GM19351 (cell line): ENCODE results near the gene KIZ.
A peak's percentile ranks its signal among the peaks of the same experiment; 100 is the strongest.

Experiments
- ATAC-seq: cut with Tn5 transposase; IDR thresholded peaks from one replicate; pipeline ENCODE4 v1.9.1; 2021; ENCODE audit warnings: mild to moderate bottlenecking, moderate library complexity; ENCODE audit not compliant: unreplicated experiment

KIZ gene

DNA sequence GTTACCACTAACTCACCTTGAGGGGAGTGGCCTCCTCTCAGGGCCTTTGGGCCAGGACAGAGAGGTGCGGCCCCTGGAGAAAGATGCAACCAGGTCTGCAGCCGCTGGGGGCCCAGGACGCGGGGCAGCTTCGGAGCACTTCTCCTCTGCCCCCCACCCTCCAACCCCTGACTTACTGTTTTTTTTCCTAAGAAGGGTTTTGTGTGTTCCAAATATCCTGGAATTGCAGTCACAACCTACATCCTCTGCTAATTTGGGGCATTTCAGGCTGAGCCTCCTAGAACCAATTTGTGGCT lies 21.5 kb upstream of the KIZ start:
- no peak for ATAC-seq

DNA sequence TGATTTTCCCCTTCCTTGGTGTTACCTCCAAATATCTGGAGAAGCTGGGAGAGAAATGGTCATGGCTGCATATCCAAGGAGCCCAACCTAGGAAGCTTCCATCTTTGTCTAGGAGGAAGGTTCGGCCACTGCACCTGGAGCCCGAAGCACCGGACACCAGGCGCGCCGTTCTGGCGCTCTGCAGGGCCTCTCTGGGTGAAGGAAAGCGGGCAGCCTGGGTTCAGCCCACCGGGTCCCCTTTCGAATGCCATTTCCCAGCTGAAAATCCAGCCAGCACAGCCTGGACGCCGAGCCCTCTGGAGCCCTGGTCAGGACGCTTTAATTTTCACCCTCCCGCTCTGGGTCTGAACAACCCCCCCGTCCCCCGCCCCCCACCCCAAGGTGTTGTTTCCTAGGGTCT lies 21.0 kb upstream of the KIZ start:
- no peak for ATAC-seq

DNA sequence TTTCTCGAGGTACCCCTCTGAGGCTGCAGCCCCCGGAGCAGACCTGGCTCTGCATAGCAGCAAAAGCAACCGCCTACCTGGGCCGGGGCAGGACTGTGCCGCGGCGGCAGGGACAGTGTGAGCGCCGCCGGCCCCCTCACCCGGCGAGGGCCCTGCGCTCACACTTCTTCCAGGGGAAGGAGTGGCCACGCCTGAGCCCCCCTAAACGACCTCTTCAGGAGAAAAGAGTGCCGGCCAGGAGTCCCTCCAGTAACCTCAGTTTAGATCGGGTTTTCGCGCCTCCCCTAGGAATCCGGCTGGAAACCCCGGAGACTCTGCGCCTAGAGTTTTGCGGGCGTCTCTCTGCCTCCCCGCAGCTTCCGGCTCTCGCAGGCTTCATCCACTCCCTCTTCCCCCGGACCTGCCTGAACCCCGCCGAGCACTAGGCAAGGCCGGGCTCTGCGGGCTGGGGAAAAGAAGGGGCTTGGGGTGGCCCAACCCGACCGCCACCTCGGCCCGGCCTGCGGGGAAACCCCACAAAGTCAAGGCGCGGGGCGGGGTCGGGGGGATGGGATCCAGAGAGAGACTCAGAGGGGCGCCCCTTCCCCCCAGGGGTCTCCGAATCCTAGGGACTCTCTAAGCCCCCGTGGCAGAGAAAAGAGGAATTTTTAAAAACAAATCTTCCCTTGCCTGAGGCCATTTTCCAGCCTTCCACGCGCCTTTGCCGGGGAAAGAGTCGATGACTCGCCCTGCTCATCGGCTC lies 20.3 kb upstream of the KIZ start:
- ATAC-seq, result no peak

DNA sequence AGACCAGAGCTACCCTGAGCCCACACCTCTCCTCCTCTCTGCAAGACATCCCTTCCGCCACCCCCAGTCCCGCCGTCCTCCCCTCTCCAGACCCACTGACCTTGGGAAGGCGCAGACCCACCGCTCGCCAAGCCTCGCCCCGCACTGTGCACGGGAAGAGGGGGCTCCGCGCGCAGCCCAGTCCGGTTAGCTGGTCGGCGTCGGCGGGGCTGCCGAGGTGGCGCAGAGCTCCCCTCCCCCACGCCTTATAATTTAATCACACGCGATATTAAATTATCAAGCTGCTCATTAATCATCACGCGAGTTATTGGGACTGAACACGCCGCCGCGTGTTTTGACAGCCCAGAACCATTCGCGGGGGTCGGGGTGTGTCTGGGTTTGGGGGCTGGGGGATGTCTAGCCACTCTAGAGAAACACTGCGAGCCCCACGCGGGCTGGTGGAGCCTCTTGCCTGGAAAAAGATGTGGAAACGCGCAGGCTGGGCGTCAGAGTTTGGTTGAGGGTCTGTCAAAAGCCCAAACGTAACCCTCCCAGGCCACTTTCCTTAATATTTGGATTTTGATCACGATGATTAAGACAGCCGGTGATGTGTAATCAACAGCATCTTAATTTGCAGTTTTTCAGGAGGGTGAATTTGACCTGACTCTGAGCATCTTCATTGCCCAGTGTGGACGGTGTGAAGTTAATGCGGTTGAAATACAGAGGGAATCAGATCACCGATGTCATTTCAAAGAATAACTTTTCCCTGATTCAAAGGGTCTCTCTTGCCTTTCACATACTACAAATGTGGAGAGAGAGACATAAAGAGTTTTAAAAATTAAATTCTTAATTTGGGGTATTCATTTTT lies 19.5 kb upstream of the KIZ start, which contains the start of gene LINC00237:
Gene LINC00237 (minus strand): TSS at position 188 of the 847 bp plus-strand sequence.
- no peak for ATAC-seq

DNA sequence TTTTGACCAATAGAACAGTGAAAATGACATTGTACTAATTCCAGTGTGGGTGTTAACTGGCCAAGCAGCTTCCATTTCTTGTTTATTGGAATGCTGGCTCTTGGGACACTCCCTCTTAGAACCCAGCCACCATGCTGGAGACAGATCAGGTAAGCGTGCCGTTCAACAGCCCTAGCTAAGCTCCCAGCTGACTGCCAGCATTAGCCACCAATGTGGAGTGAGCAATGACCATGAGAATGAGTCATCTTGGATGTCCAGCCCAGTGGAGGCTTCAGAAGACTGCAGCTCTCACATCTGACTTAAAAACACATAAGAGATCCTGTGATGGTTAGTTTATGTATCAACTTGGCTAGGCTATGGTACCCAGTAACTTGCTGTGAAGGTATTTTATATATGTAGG lies 16.7 kb upstream of the KIZ start:
- ATAC-seq, result no peak

DNA sequence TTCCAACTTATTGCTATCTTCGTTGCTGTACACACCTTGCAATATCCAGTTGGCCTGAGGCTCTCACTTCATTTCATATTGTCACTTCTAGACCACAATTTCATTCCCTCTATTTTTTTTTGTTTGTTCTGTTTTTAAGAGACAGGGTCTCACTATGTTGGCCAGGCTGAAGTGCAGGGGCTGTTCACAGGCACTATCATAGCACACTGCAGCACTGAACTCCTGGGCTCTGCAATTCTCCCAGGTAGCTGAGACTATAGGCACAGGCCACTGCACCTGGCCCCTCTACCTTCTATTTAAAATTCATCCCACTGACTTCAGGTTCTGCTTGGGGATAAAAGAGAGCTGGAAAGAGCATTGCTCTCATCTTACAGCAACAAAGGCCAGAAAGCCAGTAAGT lies 15.1 kb upstream of the KIZ start:
- no peak for ATAC-seq

DNA sequence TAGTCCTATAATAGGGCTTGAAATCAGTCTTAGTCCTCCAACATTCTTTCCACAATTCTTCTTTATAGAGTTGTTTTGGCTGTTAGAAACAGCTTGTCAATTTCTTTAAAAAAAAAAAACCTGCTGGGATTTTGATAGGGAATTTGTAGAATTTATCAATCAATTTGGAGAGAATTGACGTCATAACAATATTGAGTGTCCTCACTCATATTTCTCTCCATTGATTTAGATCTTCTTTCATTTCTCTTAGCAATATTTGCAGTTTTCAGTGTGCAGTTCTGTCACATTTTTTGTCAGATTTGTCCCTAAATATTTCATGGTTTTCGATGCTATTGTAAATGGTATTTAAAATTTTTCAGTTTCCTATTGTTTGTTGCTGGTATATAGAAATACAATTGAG lies 14.5 kb upstream of the KIZ start:
- no peak for ATAC-seq

DNA sequence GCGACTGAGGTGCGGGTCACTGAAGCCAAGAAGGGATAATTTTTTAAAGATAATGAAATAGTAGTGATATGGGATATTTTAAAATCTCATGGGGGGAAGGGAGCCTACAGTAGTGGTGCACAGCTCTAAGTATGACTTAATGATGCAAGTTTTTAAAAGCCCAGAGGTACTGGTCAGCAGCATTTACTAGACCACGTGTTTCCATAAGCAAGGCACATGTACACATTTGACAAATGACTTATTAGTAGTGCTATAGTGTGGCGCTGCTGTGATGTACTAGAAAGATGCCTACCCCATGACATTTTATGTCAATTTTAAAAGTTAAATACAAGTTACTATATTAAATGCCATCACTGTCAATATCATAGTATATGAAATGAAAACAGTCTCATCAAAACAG lies 12.2 kb upstream of the KIZ start:
- ATAC-seq, result no peak

DNA sequence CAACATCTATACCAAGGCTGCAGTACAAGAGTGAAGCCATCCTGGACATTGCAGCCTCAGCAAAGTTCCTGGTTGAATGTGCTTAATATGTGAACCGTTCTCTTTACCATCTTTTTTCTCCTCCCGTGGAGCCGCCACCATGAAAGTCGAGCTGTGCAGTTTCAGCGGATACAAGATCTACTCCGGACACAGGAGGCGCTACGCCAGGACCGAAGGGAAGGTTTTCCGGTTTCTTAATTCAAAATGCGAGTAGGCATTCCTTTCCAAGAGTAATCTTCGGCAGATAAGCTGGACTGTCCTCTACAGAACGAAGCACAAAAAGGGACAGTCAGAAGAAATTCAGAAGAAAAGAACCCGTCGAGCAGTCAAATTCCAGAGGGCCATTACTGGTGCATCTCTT lies 11.3 kb upstream of the KIZ start:
- no peak for ATAC-seq

DNA sequence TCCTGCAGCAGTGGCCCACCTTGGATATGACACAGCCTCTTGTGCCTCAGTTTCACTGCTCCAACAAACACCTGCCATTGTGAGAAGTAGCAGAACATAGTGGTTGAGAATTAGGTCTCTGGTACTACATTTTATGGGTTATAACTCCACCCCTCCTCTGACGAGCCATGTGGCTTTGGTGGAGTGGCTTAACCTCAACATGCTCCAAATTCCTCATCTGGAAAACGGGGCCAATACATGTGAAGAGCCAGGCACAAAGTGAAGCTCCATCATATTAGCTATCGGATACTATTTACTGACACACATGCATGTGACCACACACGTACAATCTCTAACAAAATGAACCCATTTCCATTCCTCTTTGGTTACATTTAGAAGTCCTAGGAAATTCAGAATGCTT lies 8.4 kb upstream of the KIZ start:
- ATAC-seq, result no peak

DNA sequence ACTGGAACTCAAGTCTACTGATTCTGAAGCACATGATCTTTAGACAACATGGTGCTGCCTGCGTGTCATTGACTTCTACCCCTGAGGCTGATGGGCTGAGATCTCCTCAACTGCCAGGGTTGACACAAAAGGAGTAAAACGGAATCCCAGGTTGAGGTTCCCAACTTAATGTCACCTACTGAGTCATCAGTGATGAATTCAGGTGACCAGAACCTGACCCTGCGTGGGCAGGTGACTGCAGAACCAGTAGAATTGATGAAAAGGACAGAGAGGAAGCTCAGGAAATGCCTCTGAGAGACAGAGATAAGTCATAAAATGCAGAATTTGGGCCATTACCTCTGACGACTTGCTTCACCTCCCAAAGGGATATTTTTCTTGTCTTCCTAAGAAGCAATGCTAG lies 7.7 kb upstream of the KIZ start:
- ATAC-seq, result no peak

DNA sequence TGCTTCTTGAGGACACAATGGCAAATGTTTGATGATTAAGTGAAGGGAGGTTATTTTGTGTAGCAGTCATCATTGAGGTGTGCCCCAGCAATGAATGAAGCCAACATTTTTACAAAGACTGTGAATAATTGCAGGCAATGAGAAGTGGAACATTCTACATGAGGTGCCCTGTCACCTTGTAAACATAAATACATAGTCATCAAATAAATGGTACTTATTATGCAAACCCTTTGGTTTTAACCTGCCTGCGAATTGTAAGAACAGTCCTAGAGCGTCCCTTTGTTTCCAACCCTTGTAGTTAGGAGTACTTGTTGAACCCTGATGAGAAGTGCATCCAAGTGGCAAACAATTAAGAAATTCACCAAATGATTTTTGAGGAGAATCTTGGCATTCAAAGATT lies 7.1 kb upstream of the KIZ start:
- no peak for ATAC-seq

DNA sequence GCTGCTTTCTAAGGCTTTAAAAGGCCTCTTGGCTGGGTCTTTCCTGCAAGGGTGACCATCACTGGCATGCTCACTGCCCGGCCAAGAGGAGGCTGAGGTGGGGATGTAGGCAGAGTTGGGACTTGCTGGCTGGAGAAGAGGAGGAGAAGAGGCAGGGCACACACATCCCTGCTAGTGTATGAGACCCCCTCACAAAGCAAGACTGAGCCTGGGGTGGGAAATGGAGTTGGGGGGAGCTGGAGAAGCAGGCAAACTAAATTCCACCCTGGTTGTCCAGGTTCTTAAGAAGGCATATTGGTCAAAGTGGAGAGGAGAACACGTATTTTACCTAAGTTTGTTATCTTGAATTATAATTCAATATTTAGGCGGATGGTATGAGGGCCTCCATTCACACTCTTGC lies 1.7 kb upstream of the KIZ start:
- no peak for ATAC-seq

DNA sequence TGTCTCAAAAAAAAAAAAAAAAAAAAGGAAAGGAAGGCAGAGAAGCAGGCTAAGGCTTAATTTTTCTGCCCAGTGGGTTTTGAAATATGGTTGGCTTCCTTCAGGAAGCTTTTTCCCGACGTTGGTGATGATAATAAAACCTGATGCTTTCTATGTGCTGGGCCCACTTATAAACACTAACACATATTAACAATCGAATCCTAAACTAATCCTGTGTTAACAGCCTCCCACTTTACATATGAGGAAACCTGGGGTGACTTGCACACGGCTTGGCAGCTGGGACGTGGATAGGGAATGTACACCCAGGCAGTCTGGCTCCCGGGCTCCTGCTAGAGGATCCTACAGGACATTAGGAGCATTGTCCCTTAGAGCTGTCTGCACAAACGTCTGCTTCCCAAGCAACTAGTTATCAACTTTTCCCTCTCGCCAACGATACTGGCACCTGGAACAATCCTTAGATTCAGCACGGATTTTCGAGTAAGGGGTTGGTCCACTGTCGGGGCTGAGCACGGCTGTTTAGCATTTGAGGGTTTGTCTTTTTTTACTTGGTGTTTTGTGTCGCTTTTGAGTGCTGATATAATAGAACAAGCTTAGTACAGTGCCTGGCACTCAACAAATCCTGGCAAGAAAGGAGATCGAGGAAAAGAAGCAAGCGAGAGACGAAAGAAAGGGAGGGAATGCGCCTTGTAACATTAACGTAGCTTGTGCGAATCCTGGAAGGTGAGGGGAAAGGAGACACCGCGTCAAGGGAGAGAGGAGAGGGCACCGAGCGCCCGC lies 622 bp upstream of the KIZ start:
- peak; percentile 28 for ATAC-seq

DNA sequence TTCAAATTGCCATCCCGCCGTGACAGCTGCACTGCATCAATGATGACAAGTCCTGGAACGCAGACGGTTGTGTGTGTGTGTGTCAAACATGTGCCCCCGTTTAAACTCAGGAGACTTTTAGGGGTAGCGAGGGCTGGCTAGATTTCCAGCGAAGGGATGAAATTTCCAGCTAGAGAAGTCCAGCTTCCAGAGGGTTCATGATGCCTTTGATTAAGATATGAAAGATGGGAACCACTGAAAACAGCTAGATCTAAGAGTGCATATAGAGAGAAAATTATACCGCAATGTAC lies 644 bp downstream of the KIZ start:
- no peak for ATAC-seq

DNA sequence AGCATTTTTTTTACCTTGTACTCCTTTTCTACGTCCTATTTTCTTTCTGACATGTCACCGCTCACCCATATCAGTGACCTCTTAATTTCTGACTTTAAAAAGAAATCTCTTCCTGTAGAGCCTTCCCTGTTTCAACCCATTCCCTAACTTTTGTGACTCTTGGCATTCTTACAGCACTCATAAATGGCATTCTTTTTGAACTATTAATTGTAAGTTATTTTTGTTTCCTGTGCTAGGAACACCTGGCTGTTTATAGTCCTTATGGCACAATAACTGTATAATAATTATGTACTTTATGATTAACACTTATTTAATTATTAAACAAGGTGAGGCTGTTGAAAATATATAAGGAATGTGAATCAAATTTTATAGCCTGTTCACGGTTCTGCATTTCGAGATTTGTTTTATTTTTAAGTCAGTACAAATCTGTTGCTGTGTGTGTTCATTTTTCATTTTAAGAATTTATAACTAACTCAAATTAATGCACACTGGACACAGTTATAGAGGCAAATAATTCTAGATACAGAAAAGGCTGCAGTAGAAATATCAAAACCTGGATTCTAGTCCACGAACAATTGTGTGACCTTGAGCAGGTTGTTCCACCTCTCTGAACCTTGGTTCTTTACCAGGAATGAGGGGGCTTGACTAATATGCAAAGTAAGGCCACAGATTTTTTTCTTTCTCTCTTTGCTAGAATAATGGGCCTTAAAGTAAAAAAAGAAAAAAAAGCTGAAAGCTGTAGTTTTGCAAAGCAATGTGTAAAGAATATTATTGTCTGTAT lies 1.5 kb downstream of the KIZ start:
- ATAC-seq, result no peak

DNA sequence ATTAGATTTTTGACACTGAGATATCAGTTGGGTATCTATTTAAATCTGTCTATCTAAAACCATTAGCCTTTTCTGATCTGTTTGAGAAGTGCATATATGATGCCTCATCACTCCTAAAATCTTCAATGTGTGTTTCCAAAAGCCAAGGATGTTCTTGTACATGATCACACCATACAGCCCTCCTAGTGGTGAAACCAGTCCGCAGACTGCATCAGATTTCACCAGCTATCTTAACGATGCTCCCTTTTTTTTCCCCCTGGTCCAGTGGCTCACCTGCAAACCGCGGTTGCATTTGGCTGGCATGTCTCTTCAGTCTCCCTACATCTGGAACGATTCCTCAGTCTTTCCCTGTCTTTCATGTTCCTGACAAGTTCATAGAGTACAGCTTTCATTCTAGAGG lies 4.0 kb downstream of the KIZ start:
- no peak for ATAC-seq

DNA sequence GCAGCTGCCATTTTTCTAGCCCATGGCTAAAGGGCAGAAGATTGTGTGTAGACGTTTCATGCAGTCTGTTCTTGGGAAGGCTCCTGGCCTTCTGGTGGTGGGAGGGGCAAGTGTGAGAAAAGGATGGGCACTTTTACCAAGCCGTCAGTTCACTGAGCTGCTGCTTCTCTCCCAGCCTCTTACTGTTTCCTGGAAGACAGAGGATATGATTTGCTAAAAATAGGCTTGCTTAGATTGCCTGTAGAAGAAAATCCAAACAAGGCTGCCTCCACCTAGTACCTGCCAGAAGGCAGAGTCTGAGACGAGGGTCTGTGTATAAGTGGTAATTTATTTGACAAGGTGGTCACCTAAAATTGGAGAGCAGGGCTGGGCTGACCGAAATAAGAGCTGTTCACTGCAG lies 7.5 kb downstream of the KIZ start:
- no peak for ATAC-seq

DNA sequence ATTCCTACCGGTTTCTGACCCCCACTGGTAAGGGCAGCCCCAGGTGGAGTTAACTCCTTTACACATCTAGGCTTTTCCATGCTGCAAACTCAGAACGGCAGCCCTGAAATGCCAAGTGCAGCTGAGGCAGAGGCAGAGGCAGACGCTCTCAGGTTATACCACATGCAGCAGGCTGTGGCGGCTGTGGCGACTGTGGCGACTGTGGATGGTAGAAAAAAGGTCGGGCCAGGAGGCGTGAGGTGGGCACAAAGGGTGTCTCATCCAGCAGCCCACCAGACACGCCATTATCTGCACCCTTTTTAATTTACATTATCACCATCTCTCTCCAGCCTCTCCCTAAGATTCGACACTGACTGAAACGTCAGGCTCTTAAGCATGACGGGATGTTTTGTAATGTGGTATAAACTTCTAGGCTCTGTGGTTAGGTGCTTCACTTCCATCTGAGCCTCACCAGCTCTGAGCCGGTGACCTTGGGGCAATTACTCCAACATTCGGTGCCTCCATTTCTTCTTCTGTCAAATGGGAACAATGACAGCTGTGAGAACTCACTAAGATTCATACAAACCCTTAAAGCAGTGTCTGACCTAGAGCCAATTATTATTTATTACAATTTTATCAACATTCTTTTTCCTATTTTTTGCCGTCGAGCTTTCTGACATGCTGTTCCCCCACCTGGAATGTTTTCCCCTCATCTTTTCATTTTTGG lies 8.2 kb downstream of the KIZ start:
- ATAC-seq, result no peak

DNA sequence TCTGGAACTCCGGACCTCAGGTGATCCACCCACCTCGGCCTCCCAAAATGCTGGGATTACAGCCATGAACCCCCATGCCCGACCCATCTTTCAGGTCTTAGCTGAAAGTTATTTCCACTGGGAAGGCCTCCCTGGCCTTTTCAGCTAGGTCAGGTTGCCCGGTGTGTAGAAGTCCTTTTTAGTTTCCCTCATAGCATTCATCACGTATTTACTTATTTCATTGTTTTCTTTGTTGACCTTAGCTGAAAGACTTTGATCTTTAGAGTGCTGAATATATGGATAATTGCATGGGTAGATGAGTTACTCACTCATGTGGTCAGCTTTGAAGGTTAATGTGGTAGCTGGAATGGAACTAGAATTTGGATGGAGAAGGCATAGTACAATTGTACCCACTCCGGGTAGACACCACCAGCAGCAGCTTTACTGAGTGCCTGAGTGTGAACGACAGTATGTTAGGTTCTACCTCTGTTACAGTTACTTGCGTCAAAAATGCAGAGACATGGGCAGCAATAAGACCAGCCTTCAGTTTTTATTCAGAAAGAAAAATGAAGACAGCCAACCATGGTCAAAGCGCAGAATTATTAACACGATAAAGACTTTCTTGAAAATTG lies 9.1 kb downstream of the KIZ start:
- no peak for ATAC-seq
